ENCODE data around the gene NPIPA5.
"Not testable (repeated sequence)": the region's sequence is repeated elsewhere in the genome, so short reads cannot be mapped to it uniquely, and the experiment has no call there.

The NPIPA5 gene

GRCh38 chr16:15415511-15415985 is 37.5 kb upstream of the NPIPA5 start:
- H3K27ac ChIP-seq, result no peak overlapping the region
- TF ChIP-seq CTCF (IDR thresholded peaks at IDR 0.05) (no peak), ZFX (IDR thresholded peaks at IDR 0.05; ENCODE audit: borderline replicate concordance) (no peak)

- H3K27ac ChIP-seq, result not testable (repeated sequence)
Observed at GRCh38 chr16:15409476-15409875, 31.4 kb upstream of the NPIPA5 start.

GRCh38 chr16:15407756-15408155 is 29.7 kb upstream of the NPIPA5 start:
- not testable (repeated sequence) for H3K27ac ChIP-seq

- TF ChIP-seq CTCF (IDR thresholded peaks at IDR 0.05) (no peak), ZFX (IDR thresholded peaks at IDR 0.05; ENCODE audit: borderline replicate concordance) (no peak)
- no peak overlapping the region for H3K27ac ChIP-seq
Observed at GRCh38 chr16:15404792-15405191, 26.7 kb upstream of the NPIPA5 start.

- H3K27ac ChIP-seq, result not testable (repeated sequence)
Observed at GRCh38 chr16:15404091-15404490, 26.0 kb upstream of the NPIPA5 start.

- no peak for TF ChIP-seq ZFX (IDR thresholded peaks at IDR 0.05; ENCODE audit: borderline replicate concordance)
- no peak for TF ChIP-seq CTCF (IDR thresholded peaks at IDR 0.05)
- H3K27ac ChIP-seq, result no peak overlapping the region
Observed at GRCh38 chr16:15403392-15403995, 25.4 kb upstream of the NPIPA5 start.

- no peak for TF ChIP-seq ZFX (IDR thresholded peaks at IDR 0.05; ENCODE audit: borderline replicate concordance)
- no peak for TF ChIP-seq CTCF (IDR thresholded peaks at IDR 0.05)
- no peak overlapping the region for H3K27ac ChIP-seq
Observed at GRCh38 chr16:15401972-15402371, 23.9 kb upstream of the NPIPA5 start.

GRCh38 chr16:15400314-15400713 is 22.2 kb upstream of the NPIPA5 start:
- H3K27ac ChIP-seq, result not testable (repeated sequence)

- TF ChIP-seq ZFX (IDR thresholded peaks at IDR 0.05; ENCODE audit: borderline replicate concordance), result no peak
- no peak for TF ChIP-seq CTCF (IDR thresholded peaks at IDR 0.05)
- H3K27ac ChIP-seq, result no peak overlapping the region
Observed at GRCh38 chr16:15399317-15399716, 21.2 kb upstream of the NPIPA5 start.
